Activated CD4-positive, alpha-beta T cell treated with anti-CD3 and anti-CD28 coated beads, Interleukin-2, amount 50 U/mL, for 16 hours (primary cell): ENCODE measurements around the gene NPHP1.
A peak's percentile ranks its signal among the peaks of the same experiment; 100 is the strongest.
"Not testable (repeated sequence)": the region's sequence is repeated elsewhere in the genome, so short reads cannot be mapped to it uniquely, and the experiment has no call there.

Source experiments
- DNase-seq: peaks from one replicate; pipeline ENCODE4 v3.0.0-alpha.2; 2020

NPHP1 gene

GRCh38 chr2:110197452-110197851 is 7.4 kb downstream of the NPHP1 start:
- DNase-seq, result no peak

GRCh38 chr2:110190169-110190568 is 14.6 kb downstream of the NPHP1 start:
- DNase-seq, result not testable (repeated sequence)

- DNase-seq, result no peak
These were observed 22.4 kb downstream of the NPHP1 start for GRCh38 chr2:110182449-110182848.

GRCh38 chr2:110180036-110180435 is 24.8 kb downstream of the NPHP1 start:
- DNase-seq, result no peak

GRCh38 chr2:110173523-110173922 is 31.3 kb downstream of the NPHP1 start:
- peak; percentile 18 for DNase-seq

GRCh38 chr2:110172506-110172905 is 32.3 kb downstream of the NPHP1 start:
- DNase-seq, result no peak

- DNase-seq, result no peak
These were observed 34.7 kb downstream of the NPHP1 start for GRCh38 chr2:110170102-110170501.

- no peak for DNase-seq
These were observed 37.4 kb downstream of the NPHP1 start for GRCh38 chr2:110167326-110168000.

GRCh38 chr2:110166266-110166665 is 38.5 kb downstream of the NPHP1 start:
- no peak for DNase-seq

GRCh38 chr2:110157153-110157793 is 47.5 kb downstream of the NPHP1 start:
- DNase-seq, result peak; percentile 53

- not testable (repeated sequence) for DNase-seq
These were observed 50.0 kb downstream of the NPHP1 start for GRCh38 chr2:110154828-110155227.

GRCh38 chr2:110154188-110154587 is 50.6 kb downstream of the NPHP1 start:
- not testable (repeated sequence) for DNase-seq

GRCh38 chr2:110153416-110153815 is 51.4 kb downstream of the NPHP1 start:
- DNase-seq, result no peak

GRCh38 chr2:110152943-110153342 is 51.9 kb downstream of the NPHP1 start:
- no peak for DNase-seq

- peak; percentile 16 for DNase-seq
These were observed 55.2 kb downstream of the NPHP1 start for GRCh38 chr2:110149330-110150220.

GRCh38 chr2:110146945-110147332 is 57.9 kb downstream of the NPHP1 start:
- peak; percentile 4 for DNase-seq

GRCh38 chr2:110146183-110146944 is 58.4 kb downstream of the NPHP1 start:
- DNase-seq, result no peak

- no peak for DNase-seq
These were observed 60.8 kb downstream of the NPHP1 start for GRCh38 chr2:110143982-110144381.

- DNase-seq, result no peak
These were observed 64.4 kb downstream of the NPHP1 start for GRCh38 chr2:110140401-110140800.

- no peak for DNase-seq
These were observed 70.8 kb downstream of the NPHP1 start for GRCh38 chr2:110134025-110134424.

- no peak for DNase-seq
These were observed 73.6 kb downstream of the NPHP1 start for GRCh38 chr2:110131166-110131565.

- no peak for DNase-seq
These were observed 74.1 kb downstream of the NPHP1 start for GRCh38 chr2:110130757-110131156.

GRCh38 chr2:110126906-110127305 is 77.9 kb downstream of the NPHP1 start:
- no peak for DNase-seq
